Colonic mucosa (tissue), 4 donors: ENCODE measurements around the gene RPS6KB2. TPM values are rescaled to one million over a fixed set of nuclear protein-coding genes. Genes with fewer than 3 reads are reported as not detected.

ENCODE experiments used
- DNase-seq: peaks from one replicate; pipeline ENCODE4 v3.0.0-alpha.2; 2020
- H3K27ac ChIP-seq: fragments of 200-600 bp; one replicate; pipeline ENCODE4 v1.8.0; 2021
- H3K27me3 ChIP-seq: fragments of 200-600 bp; one replicate; pipeline ENCODE4 v1.8.0; 2021
- H3K36me3 ChIP-seq: fragments of 200-600 bp; one replicate; pipeline ENCODE4 v1.8.0; 2021
- H3K4me1 ChIP-seq: fragments of 200-600 bp; one replicate; pipeline ENCODE4 v1.8.0; 2021; ENCODE audit warnings: mild to moderate bottlenecking
- H3K4me3 ChIP-seq: fragments of 200-600 bp; one replicate; pipeline ENCODE4 v1.8.0; 2021
- H3K9ac ChIP-seq, 2 donors: one replicate each; pipeline ENCODE4 v1.7.0; 2013; ENCODE audit warnings: control low read depth in 2 of 2, low read depth in 2 of 2, low read length in 2 of 2
- H3K9me3 ChIP-seq: fragments of 200-600 bp; one replicate; pipeline ENCODE4 v1.8.0; 2021
- intact Hi-C: fragments of 100-400 bp; cut with DNase I; formaldehyde crosslinking; loops from one replicate; pipeline ENCODE4 v1.14.1; 2022
- total RNA-seq, 2 donors: library from RNA; stranded (reverse); fragmentation: NEBNext Ultra II Directional in 1 of 2; extraction: Animal tissue kit (Norgen Biotek cat#: 25700) in 1 of 2; gene quantifications; one replicate each; pipeline ENCODE4 v1.2.1, GENCODE V29; 2021
- TF ChIP-seq, protein P1 (sequence below): fragments of 200-600 bp; IDR thresholded peaks from one replicate; pipeline ENCODE4 v1.8.0; 2022; ENCODE audit warnings: antibody characterized with exemption, mild to moderate bottlenecking
- donor health status: healthy.
- donor health status: DM: no; HTN: no; CAD: no.
- donor health status: DM: no; HTN: no; CAD: no.

RPS6KB2 gene
- total RNA-seq, 2 donors from 2014 or later: 38.3 to 70.4 TPM

DNA sequence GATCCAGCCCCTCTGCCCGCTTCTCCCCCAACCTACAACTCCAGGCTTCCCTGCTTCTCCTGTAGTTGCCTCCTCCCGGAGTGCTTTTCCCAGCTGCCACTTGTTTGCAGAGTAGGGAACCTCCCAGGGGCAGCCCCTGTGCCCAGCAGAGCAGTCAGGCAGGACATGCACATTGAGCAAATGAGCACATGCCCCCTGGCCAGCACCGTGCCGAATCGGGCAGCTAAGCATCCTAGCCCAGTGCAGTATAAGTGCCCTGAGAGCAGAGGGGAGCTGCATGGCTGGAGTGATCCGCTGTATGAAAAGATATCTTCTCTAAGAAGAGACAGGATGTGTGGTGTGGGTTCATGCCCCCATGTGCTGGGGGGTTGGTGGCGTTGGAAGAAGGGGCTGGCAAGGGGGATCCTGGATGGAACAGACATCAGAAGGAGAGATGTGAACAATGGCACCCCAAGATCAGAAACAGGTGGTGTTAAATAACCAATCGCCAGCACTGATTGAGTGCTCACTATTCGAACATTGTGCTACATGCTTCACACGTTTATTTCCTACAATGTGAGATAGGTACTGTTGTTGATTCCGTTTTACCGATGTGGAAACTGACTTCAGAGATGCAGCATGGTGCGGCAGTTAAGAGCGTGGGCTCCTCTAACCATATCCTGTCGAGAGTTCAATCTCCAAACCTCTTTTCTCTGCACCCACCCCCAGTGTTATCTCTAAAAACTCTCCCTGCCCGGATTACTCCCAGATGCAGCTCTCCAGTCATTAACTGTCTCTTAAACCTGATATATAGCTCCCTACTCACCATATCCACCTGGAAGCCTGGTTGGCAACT, 55.8 kb downstream of the RPS6KB2 start:
- peak overlapping the region; percentile 64 to 67 for H3K9ac ChIP-seq

DNA sequence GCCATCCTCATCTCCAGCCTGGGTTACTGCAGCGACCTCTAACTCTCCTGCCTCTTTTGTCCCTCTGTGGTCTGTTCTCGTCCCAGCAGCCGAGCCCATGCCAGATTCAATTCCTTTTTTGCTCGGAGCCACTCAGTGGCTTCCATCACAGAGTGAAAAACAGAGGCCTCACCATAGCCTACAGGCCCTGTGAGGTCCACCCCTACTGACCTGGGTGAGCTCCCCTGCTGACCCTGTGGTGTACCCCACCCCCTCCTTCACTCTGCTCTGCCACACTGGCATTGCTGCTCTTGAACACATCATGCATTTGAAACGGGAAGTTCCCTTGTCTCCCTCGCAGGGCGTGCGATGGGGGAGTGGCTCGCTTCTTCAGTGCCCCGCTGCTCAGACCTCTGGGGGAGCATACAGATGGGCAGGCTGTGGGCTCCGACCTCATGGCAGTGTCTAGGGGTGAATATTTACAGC, 56.6 kb downstream of the RPS6KB2 start:
- Histone ChIP-seq H3K4me1 (peaks cover 11% of the 10 kb centered on the region), H3K27me3 (no peaks in the 10 kb centered on the region), H3K4me3 (no peak overlapping the region), H3K36me3 (peaks cover 6% of the 10 kb centered on the region), H3K9ac (peak overlapping the region; percentile 26 to 28), H3K9me3 (no peaks in the 10 kb centered on the region), H3K27ac (peak overlapping the region; percentile 79)
- intact Hi-C loops: no loop called here
- TF ChIP-seq, protein P1, sequence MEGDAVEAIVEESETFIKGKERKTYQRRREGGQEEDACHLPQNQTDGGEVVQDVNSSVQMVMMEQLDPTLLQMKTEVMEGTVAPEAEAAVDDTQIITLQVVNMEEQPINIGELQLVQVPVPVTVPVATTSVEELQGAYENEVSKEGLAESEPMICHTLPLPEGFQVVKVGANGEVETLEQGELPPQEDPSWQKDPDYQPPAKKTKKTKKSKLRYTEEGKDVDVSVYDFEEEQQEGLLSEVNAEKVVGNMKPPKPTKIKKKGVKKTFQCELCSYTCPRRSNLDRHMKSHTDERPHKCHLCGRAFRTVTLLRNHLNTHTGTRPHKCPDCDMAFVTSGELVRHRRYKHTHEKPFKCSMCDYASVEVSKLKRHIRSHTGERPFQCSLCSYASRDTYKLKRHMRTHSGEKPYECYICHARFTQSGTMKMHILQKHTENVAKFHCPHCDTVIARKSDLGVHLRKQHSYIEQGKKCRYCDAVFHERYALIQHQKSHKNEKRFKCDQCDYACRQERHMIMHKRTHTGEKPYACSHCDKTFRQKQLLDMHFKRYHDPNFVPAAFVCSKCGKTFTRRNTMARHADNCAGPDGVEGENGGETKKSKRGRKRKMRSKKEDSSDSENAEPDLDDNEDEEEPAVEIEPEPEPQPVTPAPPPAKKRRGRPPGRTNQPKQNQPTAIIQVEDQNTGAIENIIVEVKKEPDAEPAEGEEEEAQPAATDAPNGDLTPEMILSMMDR: no peak
- peak; percentile 44 for DNase-seq

More for the DNA sequence above, 55.8 kb downstream of the RPS6KB2 start:
- Histone ChIP-seq H3K27ac (peak overlapping the region; percentile 79), H3K4me3 (peak overlapping the region; percentile 53), H3K4me1 (peaks cover 11% of the 10 kb centered on the region), H3K36me3 (peaks cover 6% of the 10 kb centered on the region), H3K27me3 (no peaks in the 10 kb centered on the region), H3K9me3 (no peaks in the 10 kb centered on the region)
- TF ChIP-seq, protein P1: no peak
- DNase-seq: peak; percentile 25
- intact Hi-C loops: no loop called here

Other genes with a start within 250 kb of the RPS6KB2 start
- 100 to 1,000 TPM; 108 to 137 TPM for gene GRK2, start 162.0 kb upstream of the RPS6KB2 start, total RNA-seq
- 10 to 100 TPM; 18.8 to 39.5 TPM for gene ANKRD13D, start 139.2 kb upstream of the RPS6KB2 start, total RNA-seq
- 10 to 100 TPM; 69.7 to 81.7 TPM for gene SSH3, start 125.0 kb upstream of the RPS6KB2 start, total RNA-seq
- 100 to 1,000 TPM; 186 to 203 TPM for gene POLD4, start 74.9 kb upstream of the RPS6KB2 start, total RNA-seq
- 1 to 10 TPM; 1.7 to 4.0 TPM for gene CLCF1, start 54.9 kb upstream of the RPS6KB2 start, total RNA-seq
- 10 to 100 TPM; 21.8 to 35.1 TPM for gene RAD9A, start 36.5 kb upstream of the RPS6KB2 start, total RNA-seq
- 100 to 1,000 TPM; 242 to 280 TPM for gene PPP1CA, start 26.6 kb upstream of the RPS6KB2 start, total RNA-seq
- gene TBC1D10C, start 24.4 kb upstream of the RPS6KB2 start, total RNA-seq: 1 to 10 TPM; 3.9 to 5.2 TPM
- gene CARNS1, start 12.8 kb upstream of the RPS6KB2 start, total RNA-seq: under 1 TPM; 0.20 to 0.32 TPM
- gene PTPRCAP, start 9.2 kb downstream of the RPS6KB2 start, total RNA-seq: 1 to 10 TPM; 5.5 to 9.6 TPM
- 100 to 1,000 TPM; 213 to 243 TPM for gene CORO1B, start 15.0 kb downstream of the RPS6KB2 start, total RNA-seq
- not detected for gene GPR152, start 24.2 kb downstream of the RPS6KB2 start, total RNA-seq
- under 1 TPM; 0.20 to 0.53 TPM for gene CABP4, start 26.9 kb downstream of the RPS6KB2 start, total RNA-seq
- gene TMEM134, start 40.8 kb downstream of the RPS6KB2 start, total RNA-seq: 10 to 100 TPM; 50.1 to 59.5 TPM
- 10 to 100 TPM; 45.3 to 57.9 TPM for gene AIP, start 54.5 kb downstream of the RPS6KB2 start, total RNA-seq
- 10 to 100 TPM; 89.3 to 91.4 TPM for gene PITPNM1, start 76.9 kb downstream of the RPS6KB2 start, total RNA-seq
- 100 to 1,000 TPM in 1 of 2 donors, 10 to 100 TPM in 1; 91.6 to 142 TPM for gene CDK2AP2, start 79.7 kb downstream of the RPS6KB2 start, total RNA-seq
- not detected for gene CABP2, start 95.0 kb downstream of the RPS6KB2 start, total RNA-seq
- 100 to 1,000 TPM; 543 to 842 TPM for gene GSTP1, start 155.3 kb downstream of the RPS6KB2 start, total RNA-seq
- 100 to 1,000 TPM; 329 to 361 TPM for gene NDUFV1, start 178.4 kb downstream of the RPS6KB2 start, total RNA-seq
- gene NUDT8, start 201.4 kb downstream of the RPS6KB2 start, total RNA-seq: 10 to 100 TPM; 35.1 to 52.5 TPM
- 10 to 100 TPM in 1 of 2 donors, 1 to 10 TPM in 1; 7.8 to 19.3 TPM for gene TBX10, start 211.3 kb downstream of the RPS6KB2 start, total RNA-seq
- 10 to 100 TPM; 10.6 to 13.8 TPM for gene ACY3, start 222.2 kb downstream of the RPS6KB2 start, total RNA-seq
- gene ALDH3B2, start 246.1 kb downstream of the RPS6KB2 start, total RNA-seq: under 1 TPM; 0.08 to 0.89 TPM